Measurements from ENCODE around the gene RNF150.

- no peak for TF ChIP-seq POLR2A (IDR thresholded peaks at IDR 0.05)
- no peak for TF ChIP-seq CTCF (IDR thresholded peaks at IDR 0.05)
These were observed 283.7 kb downstream of the RNF150 start for GRCh38 chr4:140849526-140849925.

Data from sigmoid colon (tissue), 3 donors.